ENCODE results near the gene ASB9. TPM values are rescaled to one million over a fixed set of nuclear protein-coding genes. Genes with fewer than 3 reads are reported as not detected.
"Not testable (repeated sequence)": the region's sequence is repeated elsewhere in the genome, so short reads cannot be mapped to it uniquely, and the experiment has no call there.

ASB9 gene
- total RNA-seq, 1 experiment from 2014 or later = 6.5 TPM

DNA sequence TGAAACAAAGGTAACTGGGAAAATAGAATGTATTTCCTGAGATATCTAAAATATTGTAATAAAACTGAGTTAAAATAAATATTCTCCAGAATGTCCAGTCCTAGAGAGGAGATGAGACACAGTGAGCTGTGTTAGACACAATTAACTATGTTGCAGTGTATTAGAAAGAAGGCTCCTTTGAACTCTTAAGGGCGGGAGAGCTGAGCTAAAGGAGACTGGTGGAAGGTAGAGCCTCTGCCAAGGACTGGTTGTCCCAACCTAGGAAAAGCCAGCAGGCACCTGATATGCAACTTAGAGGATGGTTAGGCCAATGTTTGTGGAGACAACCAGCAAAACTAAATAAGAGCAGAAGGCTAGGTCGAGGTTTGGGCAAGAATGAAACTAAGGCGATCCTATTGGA, 41.2 kb upstream of the ASB9 start:
- Histone ChIP-seq H3K36me3 (ENCODE audit: control insufficient read depth, insufficient read depth, low read length) (no peaks in the 10 kb centered on the region), H3K4me3 (ENCODE audit: low read depth in 2 of 2, low read length in 2 of 2) (no peak overlapping the region), H3K27ac (ENCODE audit: low read length) (no peak overlapping the region), H3K4me1 (ENCODE audit: control insufficient read depth, insufficient read depth, low read length) (no peaks in the 10 kb centered on the region), H3K9me3 (ENCODE audit: control insufficient read depth, insufficient read depth, low read depth, low read length) (no peaks in the 10 kb centered on the region), H3K27me3 (ENCODE audit: control insufficient read depth, insufficient read depth, low read length) (no peaks in the 10 kb centered on the region)
- ATAC-seq = no peak
- BruUV-seq (replicated peaks) = no TSS peak
- no peak for TF ChIP-seq TCF7L2 (IDR thresholded peaks at IDR 0.05; ENCODE audit: low read depth, low read length)
- TF ChIP-seq POLR2AphosphoS5 (IDR thresholded peaks at IDR 0.05; ENCODE audit: low read depth, low read length) = no peak
- no peak for TF ChIP-seq SIN3A (IDR thresholded peaks at IDR 0.05; ENCODE audit: borderline replicate concordance, insufficient read depth, low read depth, low read length)
- TF ChIP-seq, protein P1, sequence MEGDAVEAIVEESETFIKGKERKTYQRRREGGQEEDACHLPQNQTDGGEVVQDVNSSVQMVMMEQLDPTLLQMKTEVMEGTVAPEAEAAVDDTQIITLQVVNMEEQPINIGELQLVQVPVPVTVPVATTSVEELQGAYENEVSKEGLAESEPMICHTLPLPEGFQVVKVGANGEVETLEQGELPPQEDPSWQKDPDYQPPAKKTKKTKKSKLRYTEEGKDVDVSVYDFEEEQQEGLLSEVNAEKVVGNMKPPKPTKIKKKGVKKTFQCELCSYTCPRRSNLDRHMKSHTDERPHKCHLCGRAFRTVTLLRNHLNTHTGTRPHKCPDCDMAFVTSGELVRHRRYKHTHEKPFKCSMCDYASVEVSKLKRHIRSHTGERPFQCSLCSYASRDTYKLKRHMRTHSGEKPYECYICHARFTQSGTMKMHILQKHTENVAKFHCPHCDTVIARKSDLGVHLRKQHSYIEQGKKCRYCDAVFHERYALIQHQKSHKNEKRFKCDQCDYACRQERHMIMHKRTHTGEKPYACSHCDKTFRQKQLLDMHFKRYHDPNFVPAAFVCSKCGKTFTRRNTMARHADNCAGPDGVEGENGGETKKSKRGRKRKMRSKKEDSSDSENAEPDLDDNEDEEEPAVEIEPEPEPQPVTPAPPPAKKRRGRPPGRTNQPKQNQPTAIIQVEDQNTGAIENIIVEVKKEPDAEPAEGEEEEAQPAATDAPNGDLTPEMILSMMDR (IDR thresholded peaks at IDR 0.05) = no peak
- TF ChIP-seq, protein P2, sequence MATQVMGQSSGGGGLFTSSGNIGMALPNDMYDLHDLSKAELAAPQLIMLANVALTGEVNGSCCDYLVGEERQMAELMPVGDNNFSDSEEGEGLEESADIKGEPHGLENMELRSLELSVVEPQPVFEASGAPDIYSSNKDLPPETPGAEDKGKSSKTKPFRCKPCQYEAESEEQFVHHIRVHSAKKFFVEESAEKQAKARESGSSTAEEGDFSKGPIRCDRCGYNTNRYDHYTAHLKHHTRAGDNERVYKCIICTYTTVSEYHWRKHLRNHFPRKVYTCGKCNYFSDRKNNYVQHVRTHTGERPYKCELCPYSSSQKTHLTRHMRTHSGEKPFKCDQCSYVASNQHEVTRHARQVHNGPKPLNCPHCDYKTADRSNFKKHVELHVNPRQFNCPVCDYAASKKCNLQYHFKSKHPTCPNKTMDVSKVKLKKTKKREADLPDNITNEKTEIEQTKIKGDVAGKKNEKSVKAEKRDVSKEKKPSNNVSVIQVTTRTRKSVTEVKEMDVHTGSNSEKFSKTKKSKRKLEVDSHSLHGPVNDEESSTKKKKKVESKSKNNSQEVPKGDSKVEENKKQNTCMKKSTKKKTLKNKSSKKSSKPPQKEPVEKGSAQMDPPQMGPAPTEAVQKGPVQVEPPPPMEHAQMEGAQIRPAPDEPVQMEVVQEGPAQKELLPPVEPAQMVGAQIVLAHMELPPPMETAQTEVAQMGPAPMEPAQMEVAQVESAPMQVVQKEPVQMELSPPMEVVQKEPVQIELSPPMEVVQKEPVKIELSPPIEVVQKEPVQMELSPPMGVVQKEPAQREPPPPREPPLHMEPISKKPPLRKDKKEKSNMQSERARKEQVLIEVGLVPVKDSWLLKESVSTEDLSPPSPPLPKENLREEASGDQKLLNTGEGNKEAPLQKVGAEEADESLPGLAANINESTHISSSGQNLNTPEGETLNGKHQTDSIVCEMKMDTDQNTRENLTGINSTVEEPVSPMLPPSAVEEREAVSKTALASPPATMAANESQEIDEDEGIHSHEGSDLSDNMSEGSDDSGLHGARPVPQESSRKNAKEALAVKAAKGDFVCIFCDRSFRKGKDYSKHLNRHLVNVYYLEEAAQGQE (IDR thresholded peaks at IDR 0.05; ENCODE audit: insufficient read depth in 1 of 2, low read depth in 2 of 2, low read length in 1 of 2) = no peak
- intact Hi-C loops (cut with micrococcal nuclease; ENCODE audit: unreplicated experiment) = no loop called here
- in situ Hi-C loops (cut with HindIII; ENCODE audit: low pct_unique_long_range_greater_than_20kb, low sequenced_read_pairs) = no loop called here
- ChIA-PET POLR2A (no interaction called here), CTCF (no interaction called here)
- DNase-seq (ENCODE audit: low read depth, low spot score) = no peak

DNA sequence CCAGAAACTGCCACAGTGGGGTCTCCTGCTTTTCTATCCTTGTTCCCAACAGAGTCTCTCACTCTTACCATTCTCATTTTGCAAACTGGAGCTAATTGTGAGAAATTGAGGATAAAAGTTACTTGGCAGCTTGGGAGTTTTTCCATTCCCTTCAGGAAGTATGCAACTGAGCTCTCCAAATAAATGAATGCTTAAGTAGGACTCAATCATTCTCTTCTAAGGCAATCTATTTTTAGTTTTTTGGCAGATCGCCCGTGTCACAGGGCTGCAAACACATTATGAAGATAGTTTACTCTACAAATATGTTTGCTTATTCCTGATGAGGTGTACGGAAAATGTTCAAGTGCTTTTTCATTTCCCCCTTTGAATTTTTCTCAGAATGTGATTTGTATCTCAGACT, 40.2 kb upstream of the ASB9 start:
- no peaks in the 10 kb centered on the region for H3K9me3 ChIP-seq (ENCODE audit: control insufficient read depth, insufficient read depth, low read depth, low read length)
- H3K4me1 ChIP-seq (ENCODE audit: control insufficient read depth, insufficient read depth, low read length) = no peaks in the 10 kb centered on the region
- DNase-seq (ENCODE audit: low read depth, low spot score) (no peak), ATAC-seq (no peak)
- TF ChIP-seq, protein P2 (IDR thresholded peaks at IDR 0.05; ENCODE audit: insufficient read depth in 1 of 2, low read depth in 2 of 2, low read length in 1 of 2) = no peak
- TF ChIP-seq POLR2AphosphoS5 (IDR thresholded peaks at IDR 0.05; ENCODE audit: low read depth, low read length) = no peak
- TF ChIP-seq SIN3A (IDR thresholded peaks at IDR 0.05; ENCODE audit: borderline replicate concordance, insufficient read depth, low read depth, low read length) = no peak
- TF ChIP-seq, protein P1 (IDR thresholded peaks at IDR 0.05) = no peak
- TF ChIP-seq TCF7L2 (IDR thresholded peaks at IDR 0.05; ENCODE audit: low read depth, low read length) = no peak
- no peaks in the 10 kb centered on the region for H3K36me3 ChIP-seq (ENCODE audit: control insufficient read depth, insufficient read depth, low read length)
- H3K27me3 ChIP-seq (ENCODE audit: control insufficient read depth, insufficient read depth, low read length) = no peaks in the 10 kb centered on the region
- in situ Hi-C loops (cut with HindIII; ENCODE audit: low pct_unique_long_range_greater_than_20kb, low sequenced_read_pairs) = no loop called here
- CTCF ChIA-PET = no interaction called here
- POLR2A ChIA-PET = no interaction called here
- no peak overlapping the region for H3K4me3 ChIP-seq (ENCODE audit: low read depth in 2 of 2, low read length in 2 of 2)
- intact Hi-C loops (cut with micrococcal nuclease; ENCODE audit: unreplicated experiment) = no loop called here
- BruUV-seq (replicated peaks) = no TSS peak
- no peak overlapping the region for H3K27ac ChIP-seq (ENCODE audit: low read length)

DNA sequence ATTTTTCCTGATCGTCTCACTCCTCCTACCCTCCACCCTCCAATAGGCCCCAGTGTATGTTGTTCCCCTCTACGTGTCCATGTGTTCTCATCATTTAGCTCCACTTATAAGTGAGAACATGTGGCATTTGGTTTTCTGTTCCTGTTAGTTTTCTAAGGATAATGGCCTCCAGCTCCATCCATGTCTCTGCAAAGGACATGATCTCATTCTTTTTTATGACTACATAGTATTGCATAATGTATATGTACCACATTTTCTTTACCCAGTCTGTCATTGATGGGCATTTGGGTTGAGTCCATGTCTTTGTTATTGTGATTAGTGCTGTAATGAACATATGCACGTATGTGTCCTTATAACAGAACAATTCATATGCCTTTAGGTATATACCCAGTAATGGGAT, 36.0 kb upstream of the ASB9 start:
- POLR2A ChIA-PET; ATAC-seq; DNase-seq (ENCODE audit: low read depth, low spot score); intact Hi-C loops (cut with micrococcal nuclease; ENCODE audit: unreplicated experiment); H3K27ac ChIP-seq (ENCODE audit: low read length); H3K9me3 ChIP-seq (ENCODE audit: control insufficient read depth, insufficient read depth, low read depth, low read length); BruUV-seq (replicated peaks); CTCF ChIA-PET; H3K4me1 ChIP-seq (ENCODE audit: control insufficient read depth, insufficient read depth, low read length); in situ Hi-C loops (cut with HindIII; ENCODE audit: low pct_unique_long_range_greater_than_20kb, low sequenced_read_pairs); H3K36me3 ChIP-seq (ENCODE audit: control insufficient read depth, insufficient read depth, low read length); H3K27me3 ChIP-seq (ENCODE audit: control insufficient read depth, insufficient read depth, low read length); H3K4me3 ChIP-seq (ENCODE audit: low read depth in 2 of 2, low read length in 2 of 2): not testable (repeated sequence)
